ENCODE results near the gene BIRC7. TPM values are rescaled to one million over a fixed set of nuclear protein-coding genes. Genes with fewer than 3 reads are reported as not detected.

BIRC7 gene
- total RNA-seq, 2 experiments from 2014 or later, result not detected

GRCh38 chr20:63259734-63260460, 24.2 kb downstream of the BIRC7 start:
- DNase-seq, result no peak
- POLR2A ChIA-PET, result no interaction called here
- CTCF ChIA-PET, result no interaction called here
- no peak overlapping the region for H3K27ac Mint-ChIP-seq
- H3K36me3 Mint-ChIP-seq (ENCODE audit: low read depth), result no peaks in the 10 kb centered on the region
- H3K4me1 Mint-ChIP-seq, result peaks cover 3% of the 10 kb centered on the region
- H3K4me3 Mint-ChIP-seq, result no peak overlapping the region
- H3K9me3 Mint-ChIP-seq, result no peaks in the 10 kb centered on the region
- peaks cover 25% of the 10 kb centered on the region for H3K27me3 Mint-ChIP-seq

GRCh38 chr20:63260521-63260920, 24.8 kb downstream of the BIRC7 start:
- Mint-ChIP-seq H3K27me3 (peaks cover 18% of the 10 kb centered on the region), H3K9me3 (no peaks in the 10 kb centered on the region), H3K4me3 (no peak overlapping the region), H3K27ac (no peak overlapping the region), H3K36me3 (ENCODE audit: low read depth) (no peaks in the 10 kb centered on the region), H3K4me1 (peaks cover 3% of the 10 kb centered on the region)
- no peak for DNase-seq
- CTCF ChIA-PET, result interaction anchor here (0.9 kb wide), 1 partner anchor 37 kb away, joined by 3 read pairs; no protein-coding TSS in a partner anchor
- POLR2A ChIA-PET, result no interaction called here

- CTCF ChIA-PET, result interaction anchor here (0.9 kb wide), 1 partner anchor 38 kb away, joined by 3 read pairs; no protein-coding TSS in a partner anchor
- Mint-ChIP-seq H3K9me3 (no peaks in the 10 kb centered on the region), H3K27ac (no peak overlapping the region), H3K4me3 (no peak overlapping the region), H3K36me3 (ENCODE audit: low read depth) (no peaks in the 10 kb centered on the region), H3K27me3 (peaks cover 14% of the 10 kb centered on the region), H3K4me1 (peaks cover 3% of the 10 kb centered on the region)
- no peak for DNase-seq
- POLR2A ChIA-PET, result no interaction called here
Observed at GRCh38 chr20:63261060-63261794, 25.5 kb downstream of the BIRC7 start.

- Mint-ChIP-seq H3K9me3 (no peaks in the 10 kb centered on the region), H3K27ac (no peak overlapping the region), H3K4me1 (peaks cover 3% of the 10 kb centered on the region), H3K36me3 (ENCODE audit: low read depth) (no peaks in the 10 kb centered on the region), H3K4me3 (no peak overlapping the region), H3K27me3 (peaks cover 8% of the 10 kb centered on the region)
- ChIA-PET CTCF (no interaction called here), POLR2A (no interaction called here)
- DNase-seq, result no peak
Observed at GRCh38 chr20:63261795-63262528, 26.3 kb downstream of the BIRC7 start.

- Mint-ChIP-seq H3K27ac (no peak overlapping the region), H3K9me3 (no peaks in the 10 kb centered on the region), H3K27me3 (peaks cover 9% of the 10 kb centered on the region), H3K4me3 (no peak overlapping the region), H3K4me1 (peaks cover 3% of the 10 kb centered on the region), H3K36me3 (ENCODE audit: low read depth) (no peaks in the 10 kb centered on the region)
- POLR2A ChIA-PET, result no interaction called here
- DNase-seq, result no peak
- CTCF ChIA-PET, result no interaction called here
Observed at GRCh38 chr20:63262836-63263235, 27.1 kb downstream of the BIRC7 start.

DNA sequence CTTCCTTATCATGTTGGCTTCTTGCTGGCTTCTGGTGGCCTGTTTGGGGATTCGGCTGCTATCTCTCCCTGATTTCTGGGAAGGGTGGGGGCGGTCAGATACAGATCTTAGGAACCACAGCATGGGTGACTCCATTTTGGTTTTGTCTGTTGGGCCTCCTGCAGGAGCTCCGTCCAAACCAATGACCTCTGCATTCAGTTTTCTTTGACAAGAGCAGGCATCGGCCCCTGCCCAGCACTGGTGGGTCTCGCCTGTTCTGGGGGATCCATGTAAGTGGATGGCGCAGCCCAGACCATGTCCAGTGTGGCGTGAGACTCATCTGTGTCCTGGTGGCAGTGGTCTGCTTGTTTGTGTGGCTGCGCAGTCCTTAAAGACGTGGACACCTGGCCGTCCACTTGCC, 28.3 kb downstream of the BIRC7 start:
- POLR2A ChIA-PET, result no interaction called here
- Mint-ChIP-seq H3K27me3 (peaks cover 9% of the 10 kb centered on the region), H3K27ac (no peak overlapping the region), H3K9me3 (no peaks in the 10 kb centered on the region), H3K36me3 (ENCODE audit: low read depth) (no peaks in the 10 kb centered on the region), H3K4me1 (peaks cover 3% of the 10 kb centered on the region), H3K4me3 (no peak overlapping the region)
- DNase-seq, result no peak
- CTCF ChIA-PET, result no interaction called here

DNA sequence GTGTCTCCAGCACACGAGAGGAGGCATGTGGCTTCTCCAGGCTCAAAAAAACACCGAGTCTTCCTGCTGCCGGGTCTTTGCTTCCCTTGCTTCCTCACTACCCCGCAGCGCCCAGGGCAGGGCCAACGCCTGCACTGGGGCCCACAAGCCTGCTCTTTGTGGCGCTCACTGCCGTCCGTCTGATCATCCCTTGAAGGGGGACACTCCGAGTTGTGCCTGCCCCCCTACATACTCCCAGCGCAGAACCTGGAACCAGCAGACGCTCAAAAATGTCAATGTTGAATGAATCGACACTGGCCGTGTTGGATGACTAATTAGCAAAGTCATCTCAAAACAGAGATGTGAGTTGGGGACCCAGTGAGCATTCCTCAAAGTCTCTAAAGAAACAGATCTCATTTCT, 28.8 kb downstream of the BIRC7 start:
- no peak for DNase-seq
- H3K4me1 Mint-ChIP-seq, result peaks cover 3% of the 10 kb centered on the region
- ChIA-PET CTCF (no interaction called here), POLR2A (no interaction called here)
- H3K9me3 Mint-ChIP-seq, result no peaks in the 10 kb centered on the region
- no peaks in the 10 kb centered on the region for H3K36me3 Mint-ChIP-seq (ENCODE audit: low read depth)
- H3K4me3 Mint-ChIP-seq, result no peak overlapping the region
- H3K27ac Mint-ChIP-seq, result no peak overlapping the region
- H3K27me3 Mint-ChIP-seq, result peaks cover 9% of the 10 kb centered on the region

DNA sequence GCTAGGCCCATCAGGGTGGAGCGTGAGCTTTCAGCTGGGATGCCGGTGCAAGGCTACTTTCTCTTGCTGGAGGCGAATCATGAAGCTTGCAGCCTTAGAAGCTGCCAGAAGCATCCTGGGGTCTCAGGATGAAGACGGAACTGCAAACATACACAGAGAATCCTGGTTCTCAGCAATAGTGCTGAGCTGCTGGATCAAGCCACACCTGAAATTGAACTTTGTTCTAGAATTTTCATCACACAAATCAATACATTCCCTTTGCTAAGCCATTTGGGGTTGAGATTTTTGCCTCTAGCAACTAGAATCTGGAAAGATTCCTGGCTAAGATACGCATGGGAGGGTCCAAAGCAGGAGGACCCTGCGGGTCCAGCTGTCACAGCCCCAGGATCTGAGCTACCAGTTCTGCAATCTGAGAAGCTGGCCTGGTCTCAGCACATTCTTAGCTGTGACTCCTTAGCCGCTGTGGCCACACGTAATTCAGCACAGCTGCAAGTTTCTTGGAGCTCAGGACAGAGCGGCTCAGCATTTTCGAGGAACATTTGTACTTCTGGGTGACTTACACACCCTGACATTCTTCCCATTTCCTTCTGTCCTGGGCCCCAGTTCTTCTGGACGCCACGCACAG, 30.3 kb downstream of the BIRC7 start:
- Mint-ChIP-seq H3K4me3 (no peak overlapping the region), H3K27ac (no peak overlapping the region), H3K9me3 (no peaks in the 10 kb centered on the region), H3K36me3 (ENCODE audit: low read depth) (no peaks in the 10 kb centered on the region), H3K4me1 (peaks cover 3% of the 10 kb centered on the region), H3K27me3 (peaks cover 9% of the 10 kb centered on the region)
- ChIA-PET POLR2A (no interaction called here), CTCF (no interaction called here)
- no peak for DNase-seq

- Mint-ChIP-seq H3K4me3 (no peak overlapping the region), H3K36me3 (ENCODE audit: low read depth) (no peaks in the 10 kb centered on the region), H3K9me3 (no peaks in the 10 kb centered on the region), H3K4me1 (peaks cover 6% of the 10 kb centered on the region), H3K27ac (no peak overlapping the region), H3K27me3 (peaks cover 5% of the 10 kb centered on the region)
- CTCF ChIA-PET, result no interaction called here
- POLR2A ChIA-PET, result no interaction called here
- no peak for DNase-seq
Observed at GRCh38 chr20:63267691-63268090, 32.0 kb downstream of the BIRC7 start.

GRCh38 chr20:63268256-63268655, 32.6 kb downstream of the BIRC7 start:
- ChIA-PET CTCF (no interaction called here), POLR2A (no interaction called here)
- H3K27ac Mint-ChIP-seq, result no peak overlapping the region
- peaks cover 6% of the 10 kb centered on the region for H3K4me1 Mint-ChIP-seq
- DNase-seq, result no peak
- peaks cover 5% of the 10 kb centered on the region for H3K27me3 Mint-ChIP-seq
- no peak overlapping the region for H3K4me3 Mint-ChIP-seq
- no peaks in the 10 kb centered on the region for H3K36me3 Mint-ChIP-seq (ENCODE audit: low read depth)
- H3K9me3 Mint-ChIP-seq, result no peaks in the 10 kb centered on the region

DNA sequence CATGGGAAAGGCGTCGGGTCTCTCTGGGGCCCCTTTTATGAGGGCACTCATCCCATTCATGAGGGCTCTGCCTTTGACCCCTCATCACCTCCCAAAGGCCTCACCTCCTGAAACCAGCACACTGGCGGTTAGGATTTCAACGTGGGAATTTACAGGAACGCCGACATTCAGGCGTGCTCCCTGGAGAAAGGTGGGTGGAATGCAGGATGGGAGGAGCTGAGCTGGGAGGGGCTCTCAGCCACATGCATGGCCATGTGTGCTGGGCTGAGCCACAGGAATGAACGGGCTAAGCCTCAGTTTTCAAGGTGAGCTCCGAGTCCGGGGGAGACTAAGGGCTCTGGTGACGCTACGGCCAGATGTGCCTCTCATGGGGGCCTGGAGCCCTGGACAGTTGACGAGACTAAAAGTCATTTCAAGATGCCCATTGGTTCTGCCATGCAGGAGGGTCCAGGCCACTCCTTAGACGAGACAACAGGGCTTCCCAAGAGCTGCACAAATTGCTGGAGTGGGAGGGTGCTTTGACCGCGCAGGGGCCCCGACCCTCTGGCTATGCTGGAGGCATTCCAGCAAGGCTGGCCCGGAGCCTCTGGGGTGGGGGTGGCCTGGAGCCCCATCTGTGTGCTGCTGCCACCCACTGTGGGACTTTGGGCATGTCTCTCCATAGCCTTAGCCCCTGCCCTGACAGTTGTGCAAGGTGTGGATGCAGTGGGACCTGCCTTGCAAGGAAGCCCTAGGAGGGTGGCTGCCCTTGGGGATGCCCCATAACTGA, 33.1 kb downstream of the BIRC7 start:
- Mint-ChIP-seq H3K9me3 (no peaks in the 10 kb centered on the region), H3K4me3 (no peak overlapping the region), H3K4me1 (peaks cover 11% of the 10 kb centered on the region), H3K36me3 (ENCODE audit: low read depth) (peaks cover 2% of the 10 kb centered on the region), H3K27ac (no peak overlapping the region), H3K27me3 (peaks cover 5% of the 10 kb centered on the region)
- no peak for DNase-seq
- ChIA-PET CTCF (no interaction called here), POLR2A (no interaction called here)

DNA sequence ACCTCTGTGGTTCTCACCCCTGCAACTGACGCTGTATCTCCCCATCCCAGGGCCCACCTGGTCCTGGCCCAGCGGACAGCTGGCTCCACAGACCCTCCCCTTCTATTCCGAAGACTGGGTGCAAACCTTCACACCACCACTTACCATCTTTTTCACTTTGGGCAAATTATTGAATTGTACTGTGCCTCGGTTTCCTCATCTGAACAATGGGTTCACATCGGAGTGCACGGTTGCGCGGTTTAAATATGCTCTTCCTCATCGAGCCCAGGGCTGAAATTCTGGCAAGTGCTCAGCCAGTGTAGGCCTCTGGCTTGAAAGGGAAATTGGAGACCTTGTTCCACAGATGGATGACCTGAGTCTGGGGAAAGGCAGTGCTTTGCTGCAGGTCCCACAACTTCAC, 34.0 kb downstream of the BIRC7 start:
- Mint-ChIP-seq H3K27me3 (peaks cover 3% of the 10 kb centered on the region), H3K36me3 (ENCODE audit: low read depth) (peaks cover 2% of the 10 kb centered on the region), H3K4me1 (peaks cover 19% of the 10 kb centered on the region), H3K27ac (no peak overlapping the region), H3K9me3 (no peaks in the 10 kb centered on the region), H3K4me3 (no peak overlapping the region)
- POLR2A ChIA-PET, result no interaction called here
- DNase-seq, result no peak
- CTCF ChIA-PET, result no interaction called here

Measured in activated CD4-positive, alpha-beta memory T cell treated with anti-CD3 and anti-CD28 coated beads, Interleukin-2, amount 10 ng/mL, durations not matched to agents 7 days and 5 days (primary cell).